ENCODE measurements around the gene RNF5. TPM values are rescaled to one million over a fixed set of nuclear protein-coding genes. Genes with fewer than 3 reads are reported as not detected.
A peak's percentile ranks its signal among the peaks of the same experiment; 100 is the strongest.

Gene RNF5
- total RNA-seq, 3 donors from 2014 or later (not counting 1 experiment from before 2014, with no cell fraction given): 35.1 to 39.2 (median 36.6) TPM

DNA sequence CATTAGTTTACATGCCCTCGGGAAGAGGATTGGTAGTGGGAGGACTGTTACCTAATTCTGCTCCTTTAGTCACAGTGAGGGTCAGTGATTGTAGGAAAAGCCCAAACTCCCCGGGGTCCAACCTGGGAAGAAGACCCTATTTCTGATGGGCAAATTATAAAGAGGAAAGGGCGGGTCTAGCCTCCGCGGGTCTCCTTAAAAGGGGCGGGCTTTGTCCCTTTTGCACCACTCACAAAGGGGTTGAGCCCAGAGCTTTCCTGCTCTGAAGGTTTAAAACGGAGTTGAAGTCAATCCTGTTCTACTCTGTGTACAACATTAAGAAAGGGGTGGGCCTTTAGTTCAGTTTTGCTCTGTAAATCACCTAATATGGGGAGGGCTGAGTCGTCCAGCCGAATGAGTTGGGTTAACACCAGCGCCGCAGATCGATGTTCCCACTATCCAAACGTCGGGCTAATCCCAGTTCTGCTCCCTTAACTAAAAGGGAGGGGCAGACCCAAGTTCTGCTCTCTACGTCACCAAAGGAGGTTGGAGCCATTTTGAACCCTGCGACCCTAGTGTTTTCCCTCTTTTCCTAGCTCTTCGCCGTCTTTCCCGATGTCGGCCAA, 920 bp upstream of the RNF5 start:
- Histone ChIP-seq H3K27me3 (ENCODE audit: control insufficient read depth, insufficient read depth, low read length) (no peaks in the 10 kb centered on the region), H3K4me1 (ENCODE audit: control insufficient read depth, insufficient read depth, low read length) (peaks cover 39% of the 10 kb centered on the region), H3K27ac (ENCODE audit: low read length) (peak overlapping the region; percentile 97), H3K36me3 (ENCODE audit: control insufficient read depth, insufficient read depth, low read length) (peaks cover 18% of the 10 kb centered on the region), H3K9me3 (ENCODE audit: control insufficient read depth, insufficient read depth, low read length) (no peaks in the 10 kb centered on the region), H3K4me3 (ENCODE audit: low read length) (peak overlapping the region; percentile 75)
- H3K4me1 Mint-ChIP-seq: peaks cover 68 to 83% of the 10 kb centered on the region in 2 donors
- TF ChIP-seq, protein P1, sequence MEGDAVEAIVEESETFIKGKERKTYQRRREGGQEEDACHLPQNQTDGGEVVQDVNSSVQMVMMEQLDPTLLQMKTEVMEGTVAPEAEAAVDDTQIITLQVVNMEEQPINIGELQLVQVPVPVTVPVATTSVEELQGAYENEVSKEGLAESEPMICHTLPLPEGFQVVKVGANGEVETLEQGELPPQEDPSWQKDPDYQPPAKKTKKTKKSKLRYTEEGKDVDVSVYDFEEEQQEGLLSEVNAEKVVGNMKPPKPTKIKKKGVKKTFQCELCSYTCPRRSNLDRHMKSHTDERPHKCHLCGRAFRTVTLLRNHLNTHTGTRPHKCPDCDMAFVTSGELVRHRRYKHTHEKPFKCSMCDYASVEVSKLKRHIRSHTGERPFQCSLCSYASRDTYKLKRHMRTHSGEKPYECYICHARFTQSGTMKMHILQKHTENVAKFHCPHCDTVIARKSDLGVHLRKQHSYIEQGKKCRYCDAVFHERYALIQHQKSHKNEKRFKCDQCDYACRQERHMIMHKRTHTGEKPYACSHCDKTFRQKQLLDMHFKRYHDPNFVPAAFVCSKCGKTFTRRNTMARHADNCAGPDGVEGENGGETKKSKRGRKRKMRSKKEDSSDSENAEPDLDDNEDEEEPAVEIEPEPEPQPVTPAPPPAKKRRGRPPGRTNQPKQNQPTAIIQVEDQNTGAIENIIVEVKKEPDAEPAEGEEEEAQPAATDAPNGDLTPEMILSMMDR (IDR thresholded peaks at IDR 0.05): no peak
- no peaks in the 10 kb centered on the region for H3K9me3 Mint-ChIP-seq
- WGBS (ENCODE audit: insufficient coverage): under 1% methylated on average over 20 of the region's 20 CpGs
- DNase-seq (no peak), ATAC-seq (peak in 1 of 3 donors; percentile 2)
- no peaks in the 10 kb centered on the region for H3K27me3 Mint-ChIP-seq (ENCODE audit: low read depth in 2 of 2)
- no peaks in the 10 kb centered on the region for H3K36me3 Mint-ChIP-seq
- intact Hi-C loops (cut with micrococcal nuclease): loop anchor here (1.0 to 10.0 kb wide), 3 partner anchors 47 to 795 kb away; partner anchors contain the start of genes C6orf47, CSNK2B, FKBPL and GPANK1
- peak overlapping the region; percentile 97 for H3K4me3 Mint-ChIP-seq
- peak overlapping the region; percentile 97 for H3K27ac Mint-ChIP-seq

DNA sequence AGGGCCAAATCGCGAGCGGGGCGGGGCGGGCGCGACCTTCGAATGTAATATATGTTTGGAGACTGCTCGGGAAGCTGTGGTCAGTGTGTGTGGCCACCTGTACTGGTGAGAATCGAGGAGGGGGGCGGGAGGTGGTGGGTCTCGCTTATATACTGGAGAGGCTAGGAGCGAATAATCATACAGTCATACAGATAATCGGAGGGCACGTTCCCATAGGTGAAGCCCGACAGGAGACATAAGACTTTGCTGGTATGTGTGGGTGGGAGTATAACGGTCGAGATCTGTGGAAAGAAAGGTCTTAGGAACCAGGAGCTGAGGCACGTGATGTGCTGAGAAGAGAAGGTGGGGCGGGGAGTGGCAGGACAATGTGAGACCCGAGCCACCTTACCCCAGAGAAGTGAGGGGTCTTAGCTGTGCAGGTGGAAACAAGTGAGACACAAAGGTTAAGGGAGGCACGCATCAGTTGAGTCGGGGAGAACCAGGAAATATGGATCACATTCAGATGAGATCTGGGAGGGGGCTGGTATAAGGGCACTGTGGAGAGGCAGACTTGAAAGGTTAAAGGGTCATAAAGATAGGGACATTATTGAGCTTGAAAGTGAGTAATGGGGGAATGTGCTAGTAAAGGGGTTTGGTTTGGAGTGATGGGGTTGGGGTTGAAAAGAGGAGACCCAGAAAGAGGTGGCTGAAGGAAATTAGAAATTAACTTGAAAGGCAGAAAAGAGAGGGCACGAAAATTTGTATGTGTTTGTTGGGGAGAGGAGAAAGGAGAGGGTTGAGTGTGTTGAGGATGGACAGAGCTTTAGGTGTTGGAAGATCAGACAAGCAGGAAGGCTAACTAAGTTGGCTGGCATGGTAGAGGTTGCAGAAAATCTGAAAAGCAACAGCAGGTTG, 589 bp downstream of the RNF5 start:
- peaks cover 33% of the 10 kb centered on the region for H3K36me3 ChIP-seq (ENCODE audit: control insufficient read depth, insufficient read depth, low read length)
- H3K27me3 ChIP-seq (ENCODE audit: control insufficient read depth, insufficient read depth, low read length): no peaks in the 10 kb centered on the region
- TF ChIP-seq, protein P1 (IDR thresholded peaks at IDR 0.05): no peak
- H3K27me3 Mint-ChIP-seq (ENCODE audit: low read depth in 2 of 2): no peaks in the 10 kb centered on the region
- 2% methylated on average over 24 of the region's 24 CpGs for WGBS (ENCODE audit: insufficient coverage)
- H3K36me3 Mint-ChIP-seq: no peaks in the 10 kb centered on the region
- H3K4me1 Mint-ChIP-seq: peaks cover 64 to 77% of the 10 kb centered on the region in 2 donors
- H3K4me3 ChIP-seq (ENCODE audit: low read length): peak overlapping the region; percentile 75
- peak overlapping the region; percentile 97 for H3K27ac Mint-ChIP-seq
- peak overlapping the region; percentile 97 for H3K4me3 Mint-ChIP-seq
- ATAC-seq: no peak
- peaks cover 43% of the 10 kb centered on the region for H3K4me1 ChIP-seq (ENCODE audit: control insufficient read depth, insufficient read depth, low read length)
- peak overlapping the region; percentile 97 for H3K27ac ChIP-seq (ENCODE audit: low read length)
- H3K9me3 Mint-ChIP-seq: no peaks in the 10 kb centered on the region
- intact Hi-C loops (cut with micrococcal nuclease): loop anchor here (1.0 to 10.0 kb wide), 5 partner anchors 12 to 794 kb away; partner anchors contain the start of genes C6orf47, CSNK2B, GPANK1 and LY6G5B
- no peak for DNase-seq
- no peaks in the 10 kb centered on the region for H3K9me3 ChIP-seq (ENCODE audit: control insufficient read depth, insufficient read depth, low read length)

DNA sequence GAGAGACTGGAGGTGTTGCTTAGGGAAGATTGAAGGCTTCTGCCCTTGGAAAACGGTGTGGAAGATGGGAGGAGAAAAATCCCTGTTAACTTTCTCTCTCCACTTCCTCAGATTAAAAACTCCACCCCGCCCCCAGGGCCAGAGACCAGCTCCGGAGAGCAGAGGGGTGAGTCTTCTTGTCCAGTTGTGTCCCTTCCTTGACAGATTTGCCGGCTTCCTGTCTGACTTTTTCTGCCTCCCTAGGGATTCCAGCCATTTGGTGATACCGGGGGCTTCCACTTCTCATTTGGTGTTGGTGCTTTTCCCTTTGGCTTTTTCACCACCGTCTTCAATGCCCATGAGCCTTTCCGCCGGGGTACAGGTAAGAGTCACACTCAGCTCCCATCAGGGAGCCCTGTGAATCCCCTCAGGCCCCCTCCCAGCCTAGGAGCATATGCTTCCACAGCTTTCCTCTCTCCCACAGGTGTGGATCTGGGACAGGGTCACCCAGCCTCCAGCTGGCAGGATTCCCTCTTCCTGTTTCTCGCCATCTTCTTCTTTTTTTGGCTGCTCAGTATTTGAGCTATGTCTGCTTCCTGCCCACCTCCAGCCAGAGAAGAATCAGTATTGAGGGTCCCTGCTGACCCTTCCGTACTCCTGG, 1.7 kb downstream of the RNF5 start:
- no peaks in the 10 kb centered on the region for H3K36me3 Mint-ChIP-seq
- WGBS (ENCODE audit: insufficient coverage): 87% methylated on average over 9 of the region's 10 CpGs
- peaks cover 55 to 71% of the 10 kb centered on the region in 2 donors for H3K4me1 Mint-ChIP-seq
- ATAC-seq (no peak), DNase-seq (no peak)
- H3K9me3 Mint-ChIP-seq: no peaks in the 10 kb centered on the region
- peak overlapping the region; percentile 97 for H3K27ac Mint-ChIP-seq
- H3K27me3 Mint-ChIP-seq (ENCODE audit: low read depth in 2 of 2): no peaks in the 10 kb centered on the region
- intact Hi-C loops (cut with micrococcal nuclease): loop anchor here (5.0 to 10.0 kb wide), 2 partner anchors 515 to 792 kb away; partner anchors contain the start of genes C6orf47, CSNK2B, GPANK1 and LY6G5B
- H3K4me3 Mint-ChIP-seq: peak overlapping the region; percentile 41
- H3K4me3 ChIP-seq (ENCODE audit: low read length): no peak overlapping the region
- H3K9me3 ChIP-seq (ENCODE audit: control insufficient read depth, insufficient read depth, low read length): no peaks in the 10 kb centered on the region
- peaks cover 36% of the 10 kb centered on the region for H3K36me3 ChIP-seq (ENCODE audit: control insufficient read depth, insufficient read depth, low read length)
- TF ChIP-seq, protein P1 (IDR thresholded peaks at IDR 0.05): no peak
- no peaks in the 10 kb centered on the region for H3K27me3 ChIP-seq (ENCODE audit: control insufficient read depth, insufficient read depth, low read length)
- H3K27ac ChIP-seq (ENCODE audit: low read length): no peak overlapping the region
- H3K4me1 ChIP-seq (ENCODE audit: control insufficient read depth, insufficient read depth, low read length): peaks cover 43% of the 10 kb centered on the region

All from natural killer cell (primary cell).